Right lobe of liver (tissue), 6 donors: Measurements from ENCODE around the gene GCNT4. TPM values are rescaled to one million over a fixed set of nuclear protein-coding genes. Genes with fewer than 3 reads are reported as not detected.
"Not testable (repeated sequence)": the region's sequence is repeated elsewhere in the genome, so short reads cannot be mapped to it uniquely, and the experiment has no call there.

Experiments used
- ATAC-seq, 4 donors: fragments of 200-7000 bp; cut with Tn5 transposase; one replicate each; pipeline ENCODE4 v1.9.1; 2020; ENCODE audit warnings: mild to moderate bottlenecking in 4 of 4, moderate library complexity in 4 of 4
- DNase-seq, 3 donors: peaks; one replicate each; pipeline ENCODE4 v3.0.0-alpha.2; 2020
- H3K27ac ChIP-seq, 3 donors: fragments of 200-600 bp; one replicate each; pipeline ENCODE4 v1.8.0; 2022
- H3K27me3 ChIP-seq, 2 donors: fragments of 200-600 bp; one replicate each; pipeline ENCODE4 v1.8.0; 2022
- H3K36me3 ChIP-seq, 4 donors: fragments of 200-600 bp; sonication (generic) in 1 of 4; one replicate each; pipeline versions ENCODE4 v1.5.1 to v1.8.0; 2017 to 2022; ENCODE audit warnings: control low read depth in 1 of 4
- H3K4me1 ChIP-seq, 4 donors: fragments of 200-600 bp; sonication (generic) in 1 of 4; one replicate each; pipeline versions ENCODE4 v1.5.1 to v1.8.0; 2017 to 2022; ENCODE audit warnings: control low read depth in 1 of 4
- H3K4me3 ChIP-seq, 3 donors: fragments of 200-600 bp; one replicate each; pipeline ENCODE4 v1.8.0; 2022
- H3K9me3 ChIP-seq, 4 donors: fragments of 200-600 bp; sonication (generic) in 1 of 4; one replicate each; pipeline versions ENCODE4 v1.5.1 to v1.8.0; 2017 to 2022; ENCODE audit warnings: control low read depth in 1 of 4
- CTCF ChIP-seq, 4 donors: fragments of 200-600 bp in 3 of 4; fragments of 450-650 bp in 1 of 4; IDR thresholded peaks; one replicate each; pipeline versions ENCODE4 v1.5.1 to v1.8.0; 2016 to 2022; ENCODE audit warnings: antibody characterized with exemption in 4 of 4, mild to moderate bottlenecking in 2 of 4
- POLR2A ChIP-seq: fragments of 450-650 bp; IDR thresholded peaks from one replicate; pipeline ENCODE4 v1.6.1; 2017; ENCODE audit warnings: antibody characterized with exemption, mild to moderate bottlenecking
- WGBS: methylation state at CpG from one replicate; pipeline ENCODE4 v1.1.6; 2018; ENCODE audit warnings: low coverage, low lambda C conversion rate; ENCODE audit not compliant: insufficient coverage; ENCODE audit errors: missing lambda C conversion rate; 5-methylcytosine and 5-hydroxymethylcytosine counted together
- intact Hi-C, 2 donors: fragments of 100-400 bp; cut with DNase I; formaldehyde crosslinking; loops; one replicate each; pipeline versions ENCODE4 v1.11.2 to v1.14.1; 2022
- total RNA-seq, 6 experiments: library from RNA; depleted of rRNA in 2 of 6; stranded (reverse); fragments of >200 nt in 2 of 6; fragmentation: NEBNext Ultra II Directional in 3 of 6; extraction: Animal tissue kit (Norgen Biotek cat#: 25700) in 3 of 6; gene quantifications; one replicate each; pipeline versions ENCODE4 v1.1.0 to v1.2.4, GENCODE V29; 2016 to 2023
- donor health status: DM: no; HTN: yes; CAD: no.
- donor health status: DM: no; HTN: no; CAD: no.
- donor health status: DM: no; HTN: no; CAD: no.
- donor health status: DM: no; HTN: yes; CAD: no.
- donor health status: DM: no; HTN: yes; CAD: no.

GCNT4 gene
- total RNA-seq, 6 experiments from 2014 or later: 0.35 to 2.0 (median 0.96) TPM

GRCh38 chr5:75088648-75089047 is 36.3 kb upstream of the GCNT4 start:
- DNase-seq: no peak
- no peak for TF ChIP-seq CTCF (IDR thresholded peaks at IDR 0.05)
- no peak for TF ChIP-seq POLR2A
- intact Hi-C loops: no loop called here
- Histone ChIP-seq H3K27me3 (no peaks in the 10 kb centered on the region), H3K27ac (no peak overlapping the region), H3K36me3 (no peaks in the 10 kb centered on the region), H3K4me1 (no peaks in the 10 kb centered on the region), H3K4me3 (no peak overlapping the region), H3K9me3 (no peaks in the 10 kb centered on the region)
- 93% methylated on average over 3 of the region's 3 CpGs for WGBS
- ATAC-seq: no peak

- H3K27ac ChIP-seq: no peak overlapping the region
- DNase-seq (no peak), ATAC-seq (no peak)
- WGBS: 75% methylated on average over 2 of the region's 2 CpGs
- intact Hi-C loops: no loop called here
- no peak overlapping the region for H3K4me3 ChIP-seq
- no peaks in the 10 kb centered on the region for H3K9me3 ChIP-seq
- H3K27me3 ChIP-seq: no peaks in the 10 kb centered on the region
- no peaks in the 10 kb centered on the region for H3K4me1 ChIP-seq
- no peak for TF ChIP-seq POLR2A
- TF ChIP-seq CTCF (IDR thresholded peaks at IDR 0.05): no peak
- no peaks in the 10 kb centered on the region for H3K36me3 ChIP-seq
Measured at GRCh38 chr5:75081510-75081909, 29.2 kb upstream of the GCNT4 start.

- ATAC-seq, H3K4me3 ChIP-seq, H3K9me3 ChIP-seq, intact Hi-C loops, H3K4me1 ChIP-seq, H3K27me3 ChIP-seq, H3K27ac ChIP-seq, DNase-seq, H3K36me3 ChIP-seq: not testable (repeated sequence)
- WGBS: 61% methylated on average over 3 of the region's 3 CpGs
Measured at GRCh38 chr5:75079346-75079745, 27.0 kb upstream of the GCNT4 start.

- intact Hi-C loops: no loop called here
- Histone ChIP-seq H3K4me1 (no peaks in the 10 kb centered on the region), H3K9me3 (no peaks in the 10 kb centered on the region), H3K36me3 (no peaks in the 10 kb centered on the region), H3K27ac (no peak overlapping the region), H3K27me3 (no peaks in the 10 kb centered on the region), H3K4me3 (no peak overlapping the region)
- WGBS: 66% methylated on average over 5 of the region's 5 CpGs
- DNase-seq (no peak), ATAC-seq (no peak)
- TF ChIP-seq CTCF (IDR thresholded peaks at IDR 0.05): no peak
- TF ChIP-seq POLR2A: no peak
Measured at GRCh38 chr5:75078027-75078426, 25.7 kb upstream of the GCNT4 start.

GRCh38 chr5:75072061-75072460 is 19.7 kb upstream of the GCNT4 start:
- Histone ChIP-seq H3K9me3 (no peaks in the 10 kb centered on the region), H3K27ac (no peak overlapping the region), H3K27me3 (no peaks in the 10 kb centered on the region), H3K36me3 (no peaks in the 10 kb centered on the region), H3K4me1 (no peaks in the 10 kb centered on the region), H3K4me3 (no peak overlapping the region)
- intact Hi-C loops: no loop called here
- no peak for ATAC-seq
- no peak for DNase-seq
- no peak for TF ChIP-seq POLR2A
- TF ChIP-seq CTCF (IDR thresholded peaks at IDR 0.05): no peak
